ENCODE data around the gene STARD13. TPM values are rescaled to one million over a fixed set of nuclear protein-coding genes. Genes with fewer than 3 reads are reported as not detected.

STARD13 gene
- total RNA-seq, 4 donors from 2014 or later = 9.5 to 33.9 (median 30.3) TPM

DNA sequence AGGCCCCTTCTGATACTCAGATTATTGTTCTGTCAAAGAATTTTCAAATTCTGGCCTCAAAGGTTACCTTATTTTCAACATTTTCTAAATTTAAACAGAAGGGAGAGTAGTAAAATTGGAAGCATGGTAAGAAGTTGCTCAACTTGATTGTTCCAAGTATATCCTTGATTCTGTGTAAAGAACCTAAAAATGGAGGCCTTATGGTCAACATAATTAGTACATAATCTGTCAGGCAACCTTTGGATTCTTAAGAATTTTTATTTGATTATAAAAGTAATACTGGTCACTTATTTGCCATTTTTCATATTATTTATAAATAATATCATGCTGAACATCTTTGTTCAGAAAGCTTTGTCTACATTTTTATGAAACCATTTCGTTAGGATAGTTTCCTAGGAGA, 83.9 kb downstream of the STARD13 start:
- DNase-seq = no peak
- Histone ChIP-seq H3K27me3 (no peaks in the 10 kb centered on the region), H3K4me3 (no peak overlapping the region), H3K27ac (no peak overlapping the region), H3K9me3 (no peaks in the 10 kb centered on the region), H3K4me1 (peaks cover 0 to 14% (median 0%) of the 10 kb centered on the region in 4 donors), H3K36me3 (no peaks in the 10 kb centered on the region)
- TF ChIP-seq CTCF (IDR thresholded peaks at IDR 0.05) (no peak), POLR2A (IDR thresholded peaks at IDR 0.05) (no peak)

GRCh38 chr13:33199289-33199850, 86.2 kb downstream of the STARD13 start:
- H3K9me3 ChIP-seq = no peaks in the 10 kb centered on the region
- H3K36me3 ChIP-seq = no peaks in the 10 kb centered on the region
- H3K4me3 ChIP-seq = no peak overlapping the region
- peaks cover 0 to 5% (median 0%) of the 10 kb centered on the region in 4 donors for H3K4me1 ChIP-seq
- TF ChIP-seq POLR2A (IDR thresholded peaks at IDR 0.05) (no peak), CTCF (IDR thresholded peaks at IDR 0.05) (no peak)
- H3K27ac ChIP-seq = peak overlapping the region in 1 of 4 donors; percentile 4
- H3K27me3 ChIP-seq = no peaks in the 10 kb centered on the region
- DNase-seq = no peak

GRCh38 chr13:33197541-33197971, 88.0 kb downstream of the STARD13 start:
- H3K4me3 ChIP-seq = no peak overlapping the region
- no peak for TF ChIP-seq CTCF (IDR thresholded peaks at IDR 0.05)
- no peak for TF ChIP-seq POLR2A (IDR thresholded peaks at IDR 0.05)
- no peak for DNase-seq
- no peaks in the 10 kb centered on the region for H3K27me3 ChIP-seq
- H3K9me3 ChIP-seq = no peaks in the 10 kb centered on the region
- peak overlapping the region in 2 of 4 donors; percentile 60 to 62 for H3K27ac ChIP-seq
- H3K4me1 ChIP-seq = no peaks in the 10 kb centered on the region
- H3K36me3 ChIP-seq = no peaks in the 10 kb centered on the region

DNA sequence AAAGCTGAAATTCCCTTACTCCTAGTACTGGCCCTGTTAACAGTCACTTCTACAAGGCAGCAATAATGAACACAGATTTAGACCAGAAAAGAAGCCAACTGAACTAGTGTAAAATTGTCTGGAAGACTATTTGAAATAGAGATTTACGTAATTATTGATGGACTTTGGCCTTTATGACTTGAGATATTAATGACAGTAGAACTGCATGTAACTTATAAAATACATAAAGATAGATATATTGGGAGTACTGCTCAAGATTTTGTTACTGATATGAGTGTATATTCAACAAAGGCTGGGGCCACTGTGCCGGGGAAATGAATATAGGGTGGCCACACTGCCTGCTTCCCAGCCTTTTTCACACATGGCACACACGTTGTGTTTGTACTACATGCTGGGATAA, 88.8 kb downstream of the STARD13 start:
- Histone ChIP-seq H3K36me3 (no peaks in the 10 kb centered on the region), H3K4me1 (no peaks in the 10 kb centered on the region), H3K27ac (peak overlapping the region in 2 of 4 donors; percentile 60 to 62), H3K4me3 (no peak overlapping the region), H3K27me3 (no peaks in the 10 kb centered on the region), H3K9me3 (no peaks in the 10 kb centered on the region)
- DNase-seq = no peak
- TF ChIP-seq CTCF (IDR thresholded peaks at IDR 0.05) = no peak
- TF ChIP-seq POLR2A (IDR thresholded peaks at IDR 0.05) = no peak

GRCh38 chr13:33195693-33196464, 89.7 kb downstream of the STARD13 start:
- Histone ChIP-seq H3K36me3 (no peaks in the 10 kb centered on the region), H3K4me1 (peaks cover 0 to 1% (median 0%) of the 10 kb centered on the region in 4 donors), H3K27ac (peak overlapping the region in 2 of 4 donors; percentile 27 to 60), H3K27me3 (no peaks in the 10 kb centered on the region), H3K4me3 (no peak overlapping the region), H3K9me3 (no peaks in the 10 kb centered on the region)
- TF ChIP-seq CTCF (IDR thresholded peaks at IDR 0.05) (no peak), POLR2A (IDR thresholded peaks at IDR 0.05) (no peak)
- no peak for DNase-seq
